Mesothelial cell of epicardium (in vitro differentiated cells): Measurements from ENCODE around the gene TIMM10. TPM values are rescaled to one million over a fixed set of nuclear protein-coding genes. Genes with fewer than 3 reads are reported as not detected.
"Not testable (repeated sequence)": the region's sequence is repeated elsewhere in the genome, so short reads cannot be mapped to it uniquely, and the experiment has no call there.

Experiments used
- DNase-seq, 2 experiments: peaks; one replicate each; pipeline ENCODE4 v3.0.0; 2021; ENCODE audit warnings: low spot score in 2 of 2; ENCODE audit not compliant: unreplicated experiment in 2 of 2
- H3K27ac Mint-ChIP-seq: 2 replicates; pipeline ENCODE4 v1.8.0; 2021; ENCODE audit warnings: mixed read lengths
- H3K27me3 Mint-ChIP-seq: 2 replicates; pipeline ENCODE4 v1.8.0; 2021; ENCODE audit warnings: low read depth, mixed read lengths
- H3K36me3 Mint-ChIP-seq: 2 replicates; pipeline ENCODE4 v1.8.0; 2021; ENCODE audit warnings: mixed read lengths
- H3K4me1 Mint-ChIP-seq: 2 replicates; pipeline ENCODE4 v1.8.0; 2021; ENCODE audit warnings: mixed read lengths
- H3K4me3 Mint-ChIP-seq: 2 replicates; pipeline ENCODE4 v1.8.0; 2021; ENCODE audit warnings: mild to moderate bottlenecking, moderate library complexity, mixed read lengths
- H3K9me3 Mint-ChIP-seq: 2 replicates; pipeline ENCODE4 v1.8.0; 2021; ENCODE audit warnings: mixed read lengths
- total RNA-seq: library from RNA; stranded (reverse); gene quantifications from 3 replicates; pipeline ENCODE4 v1.2.1, GENCODE V29; 2021
- TF ChIP-seq, protein P1 (sequence below): fragments of 200-600 bp; sonication (generic); IDR thresholded peaks from one replicate; pipeline ENCODE4 v1.5.0; 2021; ENCODE audit warnings: antibody characterized with exemption; ENCODE audit not compliant: unreplicated experiment

The TIMM10 gene
- total RNA-seq, 1 donor from 2014 or later = 44.0 TPM

DNA sequence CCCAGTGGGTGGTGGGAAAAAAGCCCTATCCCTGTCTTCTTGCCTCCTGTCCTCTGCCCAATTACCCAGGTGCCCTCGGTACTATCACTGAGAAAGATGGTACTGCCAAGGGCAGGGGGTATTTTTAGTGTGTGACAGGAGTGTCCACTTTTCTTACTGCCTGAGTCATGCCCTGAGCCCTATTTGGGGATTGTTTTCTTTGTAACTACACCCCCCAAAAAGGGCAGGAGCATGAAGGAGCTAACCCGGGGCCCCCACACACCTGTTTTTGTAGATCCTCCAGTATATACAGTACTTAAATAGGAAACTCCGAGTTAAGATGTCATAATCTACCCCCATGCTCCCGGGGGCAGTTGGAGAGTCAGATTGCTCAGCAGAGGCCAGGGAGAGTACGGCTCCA lies 10.6 kb upstream of the TIMM10 start:
- Mint-ChIP-seq H3K9me3 (no peaks in the 10 kb centered on the region), H3K27me3 (peaks cover 3% of the 10 kb centered on the region), H3K36me3 (no peaks in the 10 kb centered on the region), H3K4me1 (no peaks in the 10 kb centered on the region), H3K27ac (no peak overlapping the region), H3K4me3 (no peak overlapping the region)
- TF ChIP-seq, protein P1, sequence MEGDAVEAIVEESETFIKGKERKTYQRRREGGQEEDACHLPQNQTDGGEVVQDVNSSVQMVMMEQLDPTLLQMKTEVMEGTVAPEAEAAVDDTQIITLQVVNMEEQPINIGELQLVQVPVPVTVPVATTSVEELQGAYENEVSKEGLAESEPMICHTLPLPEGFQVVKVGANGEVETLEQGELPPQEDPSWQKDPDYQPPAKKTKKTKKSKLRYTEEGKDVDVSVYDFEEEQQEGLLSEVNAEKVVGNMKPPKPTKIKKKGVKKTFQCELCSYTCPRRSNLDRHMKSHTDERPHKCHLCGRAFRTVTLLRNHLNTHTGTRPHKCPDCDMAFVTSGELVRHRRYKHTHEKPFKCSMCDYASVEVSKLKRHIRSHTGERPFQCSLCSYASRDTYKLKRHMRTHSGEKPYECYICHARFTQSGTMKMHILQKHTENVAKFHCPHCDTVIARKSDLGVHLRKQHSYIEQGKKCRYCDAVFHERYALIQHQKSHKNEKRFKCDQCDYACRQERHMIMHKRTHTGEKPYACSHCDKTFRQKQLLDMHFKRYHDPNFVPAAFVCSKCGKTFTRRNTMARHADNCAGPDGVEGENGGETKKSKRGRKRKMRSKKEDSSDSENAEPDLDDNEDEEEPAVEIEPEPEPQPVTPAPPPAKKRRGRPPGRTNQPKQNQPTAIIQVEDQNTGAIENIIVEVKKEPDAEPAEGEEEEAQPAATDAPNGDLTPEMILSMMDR = no peak
- DNase-seq = no peak

DNA sequence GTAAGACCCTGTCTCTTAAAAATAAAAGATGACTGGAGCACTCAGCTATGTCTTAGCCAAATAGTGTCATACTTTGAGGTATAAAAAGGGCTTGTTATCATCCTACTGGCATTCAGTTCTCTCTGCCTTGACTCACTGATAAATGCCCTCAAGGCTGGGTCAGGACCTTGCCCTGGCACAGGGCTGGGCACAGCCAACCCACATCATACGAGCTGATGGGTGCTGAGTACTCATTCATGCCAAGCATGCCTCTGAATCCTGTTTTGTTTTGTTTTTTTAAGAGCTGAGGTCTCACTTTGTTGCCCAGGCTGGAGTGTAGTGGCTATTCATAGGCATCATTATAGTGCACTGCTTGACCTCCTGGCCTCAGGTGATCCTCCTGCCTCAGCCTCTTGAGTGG lies 8.8 kb upstream of the TIMM10 start:
- Mint-ChIP-seq H3K4me1 (no peaks in the 10 kb centered on the region), H3K36me3 (no peaks in the 10 kb centered on the region), H3K4me3 (no peak overlapping the region), H3K27ac (no peak overlapping the region), H3K27me3 (peaks cover 10% of the 10 kb centered on the region), H3K9me3 (no peaks in the 10 kb centered on the region)
- TF ChIP-seq, protein P1 = no peak
- DNase-seq = no peak

DNA sequence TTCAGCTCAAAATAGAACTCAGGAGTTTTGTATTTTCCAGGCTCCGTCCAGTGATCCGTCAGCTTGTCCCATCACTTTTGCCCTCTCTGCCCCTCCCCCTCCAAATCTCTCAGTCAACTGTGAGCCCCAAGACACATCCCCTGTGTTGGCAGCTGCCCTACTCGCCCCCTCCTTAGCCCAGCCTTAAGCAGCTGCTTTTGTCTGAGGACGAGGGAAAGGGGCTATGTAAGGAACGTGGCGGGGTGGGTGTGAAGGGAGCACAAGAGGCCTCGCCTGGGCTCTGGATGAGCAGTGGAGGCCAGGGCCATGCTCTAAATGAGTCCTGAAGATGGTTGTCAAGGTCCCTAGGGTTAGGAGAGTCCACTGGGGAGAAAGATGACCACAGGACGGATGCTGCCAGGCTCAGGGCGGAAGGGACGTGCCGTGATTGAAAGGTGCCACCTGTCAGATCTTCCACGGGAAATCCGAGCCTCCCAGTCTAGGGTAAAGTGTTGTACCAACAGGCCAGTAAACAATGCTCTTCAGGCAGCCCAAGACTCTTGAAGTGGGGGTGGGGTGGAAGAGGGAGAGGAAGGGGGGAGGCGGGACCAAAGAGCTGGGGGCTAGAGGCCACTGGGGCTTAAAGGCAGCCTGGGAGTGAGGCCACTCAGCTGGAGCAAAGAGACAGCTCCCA lies 6.5 kb upstream of the TIMM10 start, which contains the start of gene SMTNL1:
Gene SMTNL1, plus strand, starts transcription at position 649 of the 673 bp plus-strand sequence. CDS start 5,048 bp downstream, outside the sequence.
- DNase-seq = no peak
- H3K9me3 Mint-ChIP-seq = no peaks in the 10 kb centered on the region
- TF ChIP-seq, protein P1 = no peak

DNA sequence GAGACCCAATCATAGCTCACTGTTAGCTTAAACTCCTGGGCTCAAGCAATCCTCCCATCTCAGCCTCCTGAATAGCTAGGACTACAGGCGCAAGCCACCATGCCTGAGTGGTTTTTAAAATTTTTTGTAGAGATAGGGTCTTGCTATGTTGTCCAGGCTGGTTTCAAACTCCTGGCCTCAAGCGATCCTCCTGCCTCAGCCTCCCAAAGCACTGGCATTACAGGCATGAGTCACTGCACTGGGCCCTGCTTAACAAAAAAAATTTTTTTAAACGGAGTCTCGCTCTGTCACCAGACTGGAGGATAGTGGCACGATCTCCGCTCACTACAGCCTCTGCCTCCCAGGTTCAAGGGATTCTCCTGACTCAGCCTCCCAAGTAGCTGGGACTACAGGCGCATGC lies 3.9 kb upstream of the TIMM10 start:
- H3K4me1 Mint-ChIP-seq = peaks cover 19% of the 10 kb centered on the region
- H3K27me3 Mint-ChIP-seq, H3K36me3 Mint-ChIP-seq, H3K4me3 Mint-ChIP-seq, H3K27ac Mint-ChIP-seq, H3K9me3 Mint-ChIP-seq, DNase-seq: not testable (repeated sequence)

More for the DNA sequence above, 6.5 kb upstream of the TIMM10 start, which contains the start of gene SMTNL1:
- Mint-ChIP-seq H3K36me3 (no peaks in the 10 kb centered on the region), H3K27me3 (peaks cover 10% of the 10 kb centered on the region), H3K27ac (no peak within 1 kb of the TSS), H3K4me3 (no peak within 1 kb of the TSS), H3K4me1 (peaks cover under 1% of the 10 kb centered on the region)

DNA sequence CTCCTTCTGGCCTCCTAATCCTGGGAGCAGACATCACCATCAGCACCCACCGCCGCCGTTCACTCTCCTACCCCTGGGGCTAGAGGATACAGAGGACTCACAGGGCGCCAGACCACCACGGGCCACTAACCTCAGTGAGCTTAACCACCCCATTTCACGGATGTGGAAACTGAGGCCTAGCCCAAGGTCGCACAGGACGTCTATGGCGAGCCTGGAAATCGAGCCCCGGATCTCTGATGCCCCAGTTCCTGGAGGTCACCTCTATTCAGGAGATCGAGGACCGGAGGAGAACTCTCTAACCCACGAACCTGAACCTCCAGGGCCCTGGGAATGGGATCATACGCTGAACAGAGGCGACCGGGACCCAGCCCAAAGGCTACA lies 349 bp downstream of the TIMM10 start:
- Mint-ChIP-seq H3K27me3 (peaks cover 5% of the 10 kb centered on the region), H3K4me3 (peak overlapping the region; percentile 93), H3K4me1 (peaks cover 20% of the 10 kb centered on the region), H3K36me3 (no peaks in the 10 kb centered on the region), H3K27ac (peak overlapping the region; percentile 93), H3K9me3 (no peaks in the 10 kb centered on the region)
- TF ChIP-seq, protein P1 = no peak
- DNase-seq = no peak

DNA sequence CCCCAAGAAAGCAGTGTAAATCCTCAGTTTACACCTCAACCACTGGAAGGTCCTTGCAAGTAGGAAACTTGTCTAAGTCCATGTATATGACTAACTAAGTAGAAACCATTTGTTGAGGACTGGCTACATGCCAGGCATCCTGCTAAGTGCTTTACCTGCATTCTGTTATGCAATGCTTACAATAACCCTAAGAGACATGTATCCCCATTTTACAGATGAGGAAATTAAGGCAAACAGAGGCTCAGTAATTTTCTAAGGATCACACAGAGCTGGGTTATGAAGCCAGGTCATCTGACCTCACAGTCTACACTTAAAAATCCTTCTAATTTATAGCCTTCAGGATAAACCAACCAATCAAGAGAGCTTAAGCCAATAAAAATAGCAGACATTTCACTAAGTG lies 1.5 kb downstream of the TIMM10 start:
- DNase-seq = no peak
- Mint-ChIP-seq H3K27me3 (no peaks in the 10 kb centered on the region), H3K4me3 (no peak overlapping the region), H3K27ac (no peak overlapping the region), H3K4me1 (peaks cover 20% of the 10 kb centered on the region), H3K36me3 (no peaks in the 10 kb centered on the region), H3K9me3 (no peaks in the 10 kb centered on the region)
- TF ChIP-seq, protein P1 = no peak
